Measurements from ENCODE around the gene IL16.
A peak's percentile ranks its signal among the peaks of the same experiment; 100 is the strongest.

IL16 gene

GRCh38 chr15:81254277-81254915, 57.7 kb downstream of the IL16 start:
- DNase-seq (ENCODE audit: low read depth) = no peak
- no peak overlapping the region for H3K4me3 ChIP-seq (replicated peaks; ENCODE audit: low read depth, low read length)
- TF ChIP-seq CTCF (IDR thresholded peaks at IDR 0.05; ENCODE audit: low read length, missing control alignments) = no peak

DNA sequence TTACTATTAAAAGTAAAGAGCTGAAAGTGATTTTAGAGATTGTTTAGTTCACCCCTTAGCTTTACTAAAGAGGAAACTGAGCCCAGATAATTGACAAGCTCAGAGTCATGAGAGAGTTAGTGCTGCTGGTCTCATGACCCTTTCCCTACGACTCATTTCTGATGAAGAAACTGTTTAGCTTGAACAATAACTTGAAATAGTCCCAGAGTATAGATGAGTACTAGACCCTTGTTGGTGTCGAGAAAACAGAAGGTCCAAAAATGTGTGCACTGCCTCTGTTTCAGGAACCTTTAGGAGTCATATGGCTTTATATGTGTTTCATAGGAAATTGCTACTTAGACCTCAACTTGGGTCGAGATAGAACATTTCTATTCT, 58.2 kb downstream of the IL16 start:
- TF ChIP-seq CTCF (IDR thresholded peaks at IDR 0.05; ENCODE audit: low read length, missing control alignments) = no peak
- DNase-seq (ENCODE audit: low read depth) = no peak

DNA sequence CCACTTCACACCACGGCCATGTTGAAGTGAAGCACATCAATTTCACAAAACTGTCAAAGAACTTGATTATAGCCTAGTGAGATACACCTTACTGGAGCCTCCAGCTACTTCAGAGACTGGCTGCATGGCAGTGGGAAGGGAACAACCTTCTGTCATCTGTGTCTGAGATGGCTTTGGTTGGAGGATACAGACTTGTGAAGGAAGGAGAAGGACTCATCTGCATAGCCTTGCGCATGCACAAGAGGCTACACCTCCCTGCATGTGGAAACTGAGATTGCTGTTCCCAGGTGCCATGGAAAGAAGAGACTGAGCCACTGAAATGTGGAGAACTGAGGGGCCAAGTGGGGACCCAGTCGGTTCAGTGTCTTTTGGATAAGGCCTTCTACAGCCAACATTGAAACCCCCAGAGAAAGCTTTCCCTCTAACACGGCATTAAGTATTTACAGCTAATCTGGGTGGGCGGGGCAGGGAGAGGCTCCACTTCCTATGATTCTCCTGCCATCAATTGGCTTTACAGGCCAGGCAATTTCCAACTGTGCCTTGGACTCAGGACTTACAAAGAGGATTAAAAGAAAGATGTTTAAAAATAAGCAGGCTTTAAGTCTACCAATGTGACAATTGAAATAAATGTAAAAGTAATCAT, 58.8 kb downstream of the IL16 start:
- TF ChIP-seq CTCF (IDR thresholded peaks at IDR 0.05; ENCODE audit: low read length, missing control alignments) = no peak
- H3K4me3 ChIP-seq (replicated peaks; ENCODE audit: low read depth, low read length) = no peak overlapping the region
- no peak for DNase-seq (ENCODE audit: low read depth)

More for the DNA sequence above, 58.2 kb downstream of the IL16 start:
- no peak overlapping the region for H3K4me3 ChIP-seq (replicated peaks; ENCODE audit: low read depth, low read length)

GRCh38 chr15:81255958-81256320, 59.3 kb downstream of the IL16 start:
- no peak for DNase-seq (ENCODE audit: low read depth)
- no peak overlapping the region for H3K4me3 ChIP-seq (replicated peaks; ENCODE audit: low read depth, low read length)
- no peak for TF ChIP-seq CTCF (IDR thresholded peaks at IDR 0.05; ENCODE audit: low read length, missing control alignments)

GRCh38 chr15:81256916-81257315, 60.2 kb downstream of the IL16 start:
- DNase-seq (ENCODE audit: low read depth) = peak; percentile 80
- no peak overlapping the region for H3K4me3 ChIP-seq (replicated peaks; ENCODE audit: low read depth, low read length)
- peak; percentile 70 for TF ChIP-seq CTCF (IDR thresholded peaks at IDR 0.05; ENCODE audit: low read length, missing control alignments)

DNA sequence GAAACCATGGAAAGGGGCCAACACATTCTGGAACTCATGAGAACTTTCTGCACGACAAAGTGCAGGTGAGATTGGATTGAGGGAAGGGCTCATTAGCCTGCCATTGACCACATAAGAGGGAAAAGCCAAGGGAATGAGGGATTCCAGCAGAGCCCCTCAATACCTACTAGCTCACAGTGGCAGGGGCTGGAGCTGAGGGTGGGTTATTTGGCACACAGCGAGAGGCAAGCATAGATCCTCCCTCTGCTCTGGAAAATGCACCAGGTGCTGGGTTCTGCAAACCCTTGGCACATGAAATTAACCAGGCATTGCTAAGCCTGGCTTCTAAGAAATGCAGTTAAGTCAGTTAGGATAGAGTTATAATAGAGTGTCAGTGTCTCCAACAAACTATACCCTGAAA, 60.8 kb downstream of the IL16 start:
- no peak for DNase-seq (ENCODE audit: low read depth)
- no peak for TF ChIP-seq CTCF (IDR thresholded peaks at IDR 0.05; ENCODE audit: low read length, missing control alignments)
- H3K4me3 ChIP-seq (replicated peaks; ENCODE audit: low read depth, low read length) = no peak overlapping the region

- DNase-seq (ENCODE audit: low read depth) = no peak
- H3K4me3 ChIP-seq (replicated peaks; ENCODE audit: low read depth, low read length) = no peak overlapping the region
- TF ChIP-seq CTCF (IDR thresholded peaks at IDR 0.05; ENCODE audit: low read length, missing control alignments) = no peak
Measured at GRCh38 chr15:81258455-81258854, 61.8 kb downstream of the IL16 start.

Data from fibroblast of pulmonary artery (primary cell).